Peyer's patch (tissue), 4 donors: ENCODE results near the gene MRPL1.

Experiments
- POLR2A ChIP-seq, 2 donors: fragments of 450-650 bp; IDR thresholded peaks; one replicate each; pipeline ENCODE4 v1.5.1; 2017; ENCODE audit warnings: antibody characterized with exemption in 2 of 2, mild to moderate bottlenecking in 2 of 2, moderate library complexity in 2 of 2
- TF ChIP-seq, protein P1 (sequence below), 6 experiments: fragments of 450-650 bp in 4 of 6; fragments of 200-600 bp in 2 of 6; sonication (generic) in 1 of 6; IDR thresholded peaks; one replicate each; pipeline ENCODE4 v1.5.1; 2017 to 2019; ENCODE audit warnings: antibody characterized with exemption in 6 of 6, mild to moderate bottlenecking in 3 of 6, moderate library complexity in 1 of 6

DNA sequence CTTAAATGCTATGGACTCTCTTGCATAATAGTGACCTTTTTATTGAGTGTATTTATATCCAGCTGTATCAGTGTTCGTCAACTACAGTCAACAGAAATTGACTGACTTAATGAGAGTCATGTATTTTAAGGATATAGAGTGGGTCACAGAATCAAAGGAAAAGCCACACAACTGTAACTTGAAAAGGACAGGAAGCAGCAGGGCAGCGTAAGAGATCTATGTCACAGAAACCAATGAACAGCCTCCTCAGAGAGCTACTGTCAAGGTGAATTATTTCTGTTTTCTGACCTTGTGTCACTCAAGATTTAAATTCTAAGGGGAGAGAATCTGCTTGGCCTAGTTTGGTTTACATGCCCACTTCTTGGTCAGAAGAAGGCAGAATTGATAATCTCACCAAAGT, 100.4 kb downstream of the MRPL1 start:
- TF ChIP-seq, protein P1, sequence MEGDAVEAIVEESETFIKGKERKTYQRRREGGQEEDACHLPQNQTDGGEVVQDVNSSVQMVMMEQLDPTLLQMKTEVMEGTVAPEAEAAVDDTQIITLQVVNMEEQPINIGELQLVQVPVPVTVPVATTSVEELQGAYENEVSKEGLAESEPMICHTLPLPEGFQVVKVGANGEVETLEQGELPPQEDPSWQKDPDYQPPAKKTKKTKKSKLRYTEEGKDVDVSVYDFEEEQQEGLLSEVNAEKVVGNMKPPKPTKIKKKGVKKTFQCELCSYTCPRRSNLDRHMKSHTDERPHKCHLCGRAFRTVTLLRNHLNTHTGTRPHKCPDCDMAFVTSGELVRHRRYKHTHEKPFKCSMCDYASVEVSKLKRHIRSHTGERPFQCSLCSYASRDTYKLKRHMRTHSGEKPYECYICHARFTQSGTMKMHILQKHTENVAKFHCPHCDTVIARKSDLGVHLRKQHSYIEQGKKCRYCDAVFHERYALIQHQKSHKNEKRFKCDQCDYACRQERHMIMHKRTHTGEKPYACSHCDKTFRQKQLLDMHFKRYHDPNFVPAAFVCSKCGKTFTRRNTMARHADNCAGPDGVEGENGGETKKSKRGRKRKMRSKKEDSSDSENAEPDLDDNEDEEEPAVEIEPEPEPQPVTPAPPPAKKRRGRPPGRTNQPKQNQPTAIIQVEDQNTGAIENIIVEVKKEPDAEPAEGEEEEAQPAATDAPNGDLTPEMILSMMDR (IDR thresholded peaks at IDR 0.05) = no peak
- TF ChIP-seq POLR2A (IDR thresholded peaks at IDR 0.05) = no peak
